Measurements from ENCODE around the gene CNMD.

CNMD gene

GRCh38 chr13:52750713-52751112, 11.1 kb upstream of the CNMD start:
- in situ Hi-C loops (cut with MboI; ENCODE audit: low sequenced_read_pairs, unreplicated experiment): no loop called here
- TF ChIP-seq, protein P1, sequence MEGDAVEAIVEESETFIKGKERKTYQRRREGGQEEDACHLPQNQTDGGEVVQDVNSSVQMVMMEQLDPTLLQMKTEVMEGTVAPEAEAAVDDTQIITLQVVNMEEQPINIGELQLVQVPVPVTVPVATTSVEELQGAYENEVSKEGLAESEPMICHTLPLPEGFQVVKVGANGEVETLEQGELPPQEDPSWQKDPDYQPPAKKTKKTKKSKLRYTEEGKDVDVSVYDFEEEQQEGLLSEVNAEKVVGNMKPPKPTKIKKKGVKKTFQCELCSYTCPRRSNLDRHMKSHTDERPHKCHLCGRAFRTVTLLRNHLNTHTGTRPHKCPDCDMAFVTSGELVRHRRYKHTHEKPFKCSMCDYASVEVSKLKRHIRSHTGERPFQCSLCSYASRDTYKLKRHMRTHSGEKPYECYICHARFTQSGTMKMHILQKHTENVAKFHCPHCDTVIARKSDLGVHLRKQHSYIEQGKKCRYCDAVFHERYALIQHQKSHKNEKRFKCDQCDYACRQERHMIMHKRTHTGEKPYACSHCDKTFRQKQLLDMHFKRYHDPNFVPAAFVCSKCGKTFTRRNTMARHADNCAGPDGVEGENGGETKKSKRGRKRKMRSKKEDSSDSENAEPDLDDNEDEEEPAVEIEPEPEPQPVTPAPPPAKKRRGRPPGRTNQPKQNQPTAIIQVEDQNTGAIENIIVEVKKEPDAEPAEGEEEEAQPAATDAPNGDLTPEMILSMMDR (IDR thresholded peaks at IDR 0.05; ENCODE audit: borderline replicate concordance, control extremely low read depth, extremely low read depth, insufficient read depth, missing control alignments): no peak
- DNase-seq (ENCODE audit: low spot score): no peak

DNA sequence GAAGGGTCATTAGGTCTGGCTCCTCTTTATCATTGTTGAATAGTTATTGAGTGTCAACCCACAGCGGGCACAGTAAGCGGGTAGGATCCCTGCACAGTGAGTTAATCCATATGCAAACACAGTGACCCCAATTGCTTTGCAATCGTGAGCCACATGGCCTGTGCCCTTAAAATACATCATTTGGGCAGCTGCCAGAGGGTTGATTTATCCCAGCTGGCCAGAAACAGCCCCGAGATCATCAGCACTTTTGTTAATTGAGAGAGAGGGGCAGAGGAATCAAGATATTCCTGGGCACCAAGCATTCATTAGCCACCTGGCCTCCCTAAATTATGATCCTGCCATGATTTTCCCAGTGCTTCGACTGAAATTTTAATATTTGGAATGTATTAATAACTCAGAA, 9.8 kb upstream of the CNMD start:
- no peak for DNase-seq (ENCODE audit: low spot score)
- TF ChIP-seq, protein P1 (IDR thresholded peaks at IDR 0.05; ENCODE audit: borderline replicate concordance, control extremely low read depth, extremely low read depth, insufficient read depth, missing control alignments): no peak

DNA sequence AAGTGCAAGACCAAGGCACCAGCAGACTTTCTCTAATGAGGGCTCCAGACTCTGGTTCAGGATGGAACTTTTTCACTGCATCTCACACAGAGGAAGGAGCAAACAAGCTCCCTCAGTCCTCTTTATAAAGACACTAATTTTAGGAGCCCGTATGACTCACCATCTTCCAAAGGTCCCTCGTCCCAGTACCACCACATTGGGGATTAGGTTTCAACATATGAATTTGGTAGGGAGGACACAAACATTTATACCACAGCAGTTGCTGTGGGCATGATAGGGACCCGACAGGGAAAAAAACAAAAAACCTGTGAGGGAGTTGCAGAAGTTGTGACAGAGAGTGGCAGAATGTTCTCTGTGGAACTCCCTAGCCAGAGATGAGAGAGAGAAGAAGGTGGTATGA, 6.5 kb upstream of the CNMD start:
- TF ChIP-seq, protein P1 (IDR thresholded peaks at IDR 0.05; ENCODE audit: borderline replicate concordance, control extremely low read depth, extremely low read depth, insufficient read depth, missing control alignments): no peak
- in situ Hi-C loops (cut with MboI; ENCODE audit: low sequenced_read_pairs, unreplicated experiment): no loop called here

More for the DNA sequence above, 9.8 kb upstream of the CNMD start:
- in situ Hi-C loops (cut with MboI; ENCODE audit: low sequenced_read_pairs, unreplicated experiment): no loop called here

GRCh38 chr13:52744842-52745375, 5.3 kb upstream of the CNMD start:
- TF ChIP-seq, protein P1 (IDR thresholded peaks at IDR 0.05; ENCODE audit: borderline replicate concordance, control extremely low read depth, extremely low read depth, insufficient read depth, missing control alignments): no peak
- in situ Hi-C loops (cut with MboI; ENCODE audit: low sequenced_read_pairs, unreplicated experiment): no loop called here
- DNase-seq (ENCODE audit: low spot score): no peak

More for the DNA sequence above, 6.5 kb upstream of the CNMD start:
- DNase-seq (ENCODE audit: low spot score): no peak

DNA sequence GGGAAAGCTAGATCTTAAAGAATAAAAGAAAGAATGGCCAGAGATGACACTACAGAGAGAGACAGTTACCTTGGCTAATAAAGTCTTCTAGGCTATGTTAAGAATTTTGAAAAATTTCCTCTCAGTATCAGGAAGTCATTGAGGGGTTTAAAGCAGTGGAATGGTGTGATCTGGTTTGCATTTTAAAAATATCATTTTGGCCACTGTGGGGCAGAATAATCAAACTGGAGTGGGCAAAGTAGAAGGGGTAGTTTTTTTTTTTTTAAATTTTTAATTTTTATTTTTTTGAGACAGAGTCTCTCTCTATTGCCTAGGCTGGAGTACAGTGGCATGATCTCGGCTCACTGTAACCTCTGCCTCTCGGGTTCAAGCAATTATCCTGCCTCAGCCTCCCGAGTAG, 4.4 kb upstream of the CNMD start:
- no peak for DNase-seq (ENCODE audit: low spot score)
- TF ChIP-seq, protein P1 (IDR thresholded peaks at IDR 0.05; ENCODE audit: borderline replicate concordance, control extremely low read depth, extremely low read depth, insufficient read depth, missing control alignments): no peak
- in situ Hi-C loops (cut with MboI; ENCODE audit: low sequenced_read_pairs, unreplicated experiment): no loop called here

- TF ChIP-seq, protein P1 (IDR thresholded peaks at IDR 0.05; ENCODE audit: borderline replicate concordance, control extremely low read depth, extremely low read depth, insufficient read depth, missing control alignments): no peak
- DNase-seq (ENCODE audit: low spot score): no peak
- in situ Hi-C loops (cut with MboI; ENCODE audit: low sequenced_read_pairs, unreplicated experiment): no loop called here
These were observed 3.9 kb upstream of the CNMD start for GRCh38 chr13:52743569-52743968.
